KOPT-K1 (cell line): ENCODE results near the gene SCARF2.

Experiments
- H3K27ac ChIP-seq: fragments of 200-600 bp; sonication (generic); 2 replicates; pipeline ENCODE4 v1.5.1; 2016; ENCODE audit warnings: antibody characterized with exemption, mild to moderate bottlenecking, low read depth, low read length; ENCODE audit not compliant: poor library complexity, severe bottlenecking
- H3K36me3 ChIP-seq: fragments of 200-600 bp; sonication (generic); 2 replicates; pipeline ENCODE4 v1.5.1; 2017; ENCODE audit warnings: antibody characterized with exemption, mild to moderate bottlenecking, low read length, moderate library complexity; ENCODE audit not compliant: insufficient read depth
- H3K9me3 ChIP-seq: fragments of 200-600 bp; sonication (generic); 2 replicates; pipeline ENCODE4 v1.5.1; 2017; ENCODE audit warnings: antibody characterized with exemption, low read length, mild to moderate bottlenecking; ENCODE audit not compliant: insufficient read depth, poor library complexity, severe bottlenecking

The SCARF2 gene

GRCh38 chr22:20469110-20469868 is 31.7 kb upstream of the SCARF2 start:
- H3K36me3 ChIP-seq: peaks cover 17% of the 10 kb centered on the region; the same call in 1 of the 2 replicates
- H3K9me3 ChIP-seq: no peaks in the 10 kb centered on the region
- no peak overlapping the region for H3K27ac ChIP-seq

GRCh38 chr22:20466659-20467379 is 29.2 kb upstream of the SCARF2 start:
- H3K9me3 ChIP-seq: no peaks in the 10 kb centered on the region
- peaks cover 17% of the 10 kb centered on the region; the same call in 1 of the 2 replicates for H3K36me3 ChIP-seq
- H3K27ac ChIP-seq: no peak overlapping the region

DNA sequence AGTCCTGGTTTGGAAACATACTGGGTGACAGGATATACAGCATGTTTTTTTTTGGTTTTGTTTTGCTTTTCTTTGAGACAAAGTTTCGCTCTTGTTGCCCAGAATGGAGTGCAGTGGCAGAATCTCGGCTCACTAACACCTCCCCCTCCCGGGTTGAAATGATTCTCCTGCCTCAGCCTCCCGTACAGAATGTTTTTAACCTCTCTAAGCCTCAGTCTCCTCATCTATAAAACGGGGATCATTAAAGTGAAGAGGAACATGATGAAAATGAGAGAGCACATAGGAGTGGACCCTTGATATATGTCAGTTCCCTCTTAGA is 28.1 kb upstream of the SCARF2 start:
- peaks cover 22% of the 10 kb centered on the region for H3K36me3 ChIP-seq
- no peak overlapping the region for H3K27ac ChIP-seq
- H3K9me3 ChIP-seq: no peaks in the 10 kb centered on the region

DNA sequence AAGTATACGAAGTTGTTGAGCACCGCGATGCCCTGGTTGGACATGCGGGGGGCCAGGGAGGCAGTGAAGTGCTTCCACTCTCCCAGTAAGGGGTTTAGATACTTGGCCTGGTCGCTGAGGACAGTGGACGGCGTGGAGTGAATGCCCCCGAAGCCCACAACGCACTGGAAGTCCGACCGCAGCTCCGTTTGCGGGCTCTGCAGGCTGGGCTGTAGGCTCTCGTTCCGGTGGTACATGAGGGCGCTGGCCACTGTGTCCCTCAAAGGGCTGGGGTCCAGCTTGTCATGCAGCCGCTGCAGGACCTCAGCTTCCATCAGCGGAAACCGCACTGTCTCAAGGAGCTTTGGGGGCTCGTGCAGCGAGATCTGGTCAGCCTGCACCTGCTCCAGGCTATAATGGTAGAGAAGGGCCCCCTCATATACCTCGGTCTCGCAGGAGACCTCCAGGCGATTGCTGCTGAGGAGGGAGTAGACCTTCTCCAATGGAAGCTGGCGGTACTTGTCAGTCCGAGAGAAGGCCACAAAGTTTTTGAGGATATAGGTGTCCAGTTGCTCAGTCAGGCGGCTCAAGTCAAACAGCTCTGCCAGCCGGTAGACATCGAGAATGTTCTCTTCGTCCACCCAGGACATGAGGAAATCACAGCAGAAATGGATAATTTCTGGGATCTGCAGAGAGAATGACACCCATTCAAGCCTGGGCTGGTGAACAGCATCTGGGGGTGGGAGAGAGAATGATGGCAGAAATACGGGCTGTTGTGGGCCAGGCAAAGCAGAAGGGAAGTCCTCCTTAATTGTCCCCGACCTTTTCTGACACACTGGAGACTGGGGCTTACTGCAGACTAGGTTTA is 27.5 kb upstream of the SCARF2 start:
- no peaks in the 10 kb centered on the region for H3K9me3 ChIP-seq
- peaks cover 22% of the 10 kb centered on the region for H3K36me3 ChIP-seq

GRCh38 chr22:20464096-20464614 is 26.5 kb upstream of the SCARF2 start:
- H3K36me3 ChIP-seq: peaks cover 18% of the 10 kb centered on the region
- peak overlapping the region; percentile 71 for H3K27ac ChIP-seq
- no peaks in the 10 kb centered on the region for H3K9me3 ChIP-seq

More for the DNA sequence above, 27.5 kb upstream of the SCARF2 start:
- no peak overlapping the region for H3K27ac ChIP-seq

DNA sequence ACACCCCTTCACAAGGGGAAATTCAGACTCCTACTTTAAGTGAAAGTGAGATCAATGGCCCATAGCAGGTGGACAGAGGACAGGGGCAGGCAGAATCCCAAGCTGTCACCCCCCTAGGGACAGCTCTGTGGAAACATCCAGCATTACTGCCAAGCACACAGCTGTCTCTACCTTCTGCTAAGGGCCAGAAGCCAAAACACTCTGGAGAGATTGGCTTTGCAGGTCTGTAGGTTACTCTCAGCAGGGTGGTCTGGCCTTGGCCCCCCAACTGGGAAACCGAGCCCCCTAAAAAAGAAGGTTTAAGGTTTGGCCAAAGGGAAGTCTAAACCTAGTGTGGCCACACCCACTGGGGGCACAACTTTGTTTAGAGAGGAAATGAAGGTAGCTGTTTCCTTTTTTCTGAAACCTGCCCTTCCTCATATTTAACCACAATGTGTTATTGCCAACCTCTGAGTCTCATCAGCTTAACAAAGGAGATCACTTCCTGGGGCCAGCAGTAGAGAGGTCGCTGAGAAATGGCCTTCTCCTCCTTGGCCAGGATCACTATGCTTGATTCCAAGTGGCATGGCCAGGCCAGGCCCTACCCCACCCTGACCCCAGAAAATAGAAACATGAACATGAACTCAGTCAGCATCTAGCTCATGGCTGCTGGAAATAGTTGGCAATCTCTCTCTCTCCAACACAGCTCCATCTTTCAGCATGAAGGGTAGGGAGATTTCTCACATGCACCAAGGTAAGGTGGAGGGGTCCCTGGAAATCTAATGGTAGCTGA is 25.9 kb upstream of the SCARF2 start:
- H3K27ac ChIP-seq: peak overlapping the region; percentile 71
- H3K9me3 ChIP-seq: no peaks in the 10 kb centered on the region
- H3K36me3 ChIP-seq: peaks cover 14% of the 10 kb centered on the region

GRCh38 chr22:20459862-20460261 is 22.2 kb upstream of the SCARF2 start:
- H3K9me3 ChIP-seq: no peaks in the 10 kb centered on the region
- H3K36me3 ChIP-seq: peaks cover 32% of the 10 kb centered on the region
- no peak overlapping the region for H3K27ac ChIP-seq

GRCh38 chr22:20459152-20459542 is 21.5 kb upstream of the SCARF2 start:
- Histone ChIP-seq H3K27ac (no peak overlapping the region), H3K9me3 (no peaks in the 10 kb centered on the region), H3K36me3 (peaks cover 27% of the 10 kb centered on the region)

DNA sequence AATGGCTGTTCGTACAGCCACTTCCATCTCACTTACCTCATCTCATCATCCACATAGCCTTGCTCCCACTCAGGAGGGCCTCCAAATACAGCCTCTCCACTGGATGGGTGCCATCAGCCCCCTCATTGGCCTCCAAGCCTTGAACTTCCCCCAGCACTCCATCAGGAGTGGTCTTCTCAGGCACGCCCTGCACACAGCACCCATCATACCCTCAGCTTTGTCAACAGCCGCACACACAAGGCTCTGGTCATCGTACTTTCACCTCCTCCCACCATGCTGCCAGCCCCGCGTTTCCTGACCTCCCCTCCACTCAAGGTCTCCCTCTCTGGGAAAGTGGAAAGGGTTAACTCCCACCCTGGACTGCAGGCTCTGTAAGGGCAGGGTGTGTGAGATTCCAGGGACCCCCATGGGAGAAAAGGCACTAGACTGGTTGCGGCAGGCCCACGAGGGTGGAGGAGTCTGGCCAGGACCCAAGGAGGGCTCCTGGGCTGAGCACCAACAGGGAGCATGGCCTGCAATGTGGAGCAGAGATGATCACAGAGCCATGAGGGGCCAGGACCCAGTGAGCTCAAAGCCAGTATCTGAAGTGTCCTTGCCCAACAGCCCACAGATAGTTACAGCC is 21.0 kb upstream of the SCARF2 start:
- H3K9me3 ChIP-seq: no peaks in the 10 kb centered on the region
- peaks cover 27% of the 10 kb centered on the region for H3K36me3 ChIP-seq
- H3K27ac ChIP-seq: no peak overlapping the region

- H3K36me3 ChIP-seq: peaks cover 27% of the 10 kb centered on the region
- no peak overlapping the region for H3K27ac ChIP-seq
- H3K9me3 ChIP-seq: no peaks in the 10 kb centered on the region
Observed at GRCh38 chr22:20457506-20458240, 20.0 kb upstream of the SCARF2 start.

GRCh38 chr22:20456722-20457076 is 19.1 kb upstream of the SCARF2 start:
- Histone ChIP-seq H3K9me3 (no peaks in the 10 kb centered on the region), H3K27ac (no peak overlapping the region), H3K36me3 (peaks cover 28% of the 10 kb centered on the region)

DNA sequence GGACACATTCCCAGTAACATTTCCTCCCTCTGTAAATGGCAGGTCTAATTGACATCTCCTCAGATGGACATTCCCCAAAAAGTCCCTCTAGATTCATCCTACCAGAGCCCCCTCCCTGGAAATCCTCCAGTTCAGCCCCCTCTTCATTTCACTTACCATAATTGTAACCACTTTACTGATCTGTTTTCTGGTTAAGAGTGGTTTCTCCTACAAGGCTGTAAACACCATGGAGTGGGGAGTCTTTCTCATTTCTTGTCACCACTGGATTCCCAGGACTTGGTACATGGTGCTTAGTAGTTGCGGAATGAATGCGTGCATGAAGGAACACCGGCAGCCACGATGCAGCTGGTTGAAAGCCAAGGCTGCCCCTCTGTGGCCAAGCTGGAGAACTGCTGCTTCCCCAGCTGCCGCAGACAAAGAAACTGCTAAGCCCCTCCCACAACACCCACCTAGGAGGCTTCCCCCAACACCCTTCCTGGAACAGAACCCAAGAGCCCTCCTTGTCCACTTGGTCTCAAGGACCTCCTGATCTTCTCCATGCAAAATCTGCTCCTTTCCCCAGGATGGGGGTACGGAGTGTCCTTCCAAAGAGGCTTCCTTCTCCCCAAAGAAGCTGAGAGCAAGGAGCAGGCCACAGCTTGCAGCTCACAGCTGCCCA is 18.6 kb upstream of the SCARF2 start:
- Histone ChIP-seq H3K36me3 (peaks cover 33% of the 10 kb centered on the region), H3K27ac (no peak overlapping the region), H3K9me3 (no peaks in the 10 kb centered on the region)

DNA sequence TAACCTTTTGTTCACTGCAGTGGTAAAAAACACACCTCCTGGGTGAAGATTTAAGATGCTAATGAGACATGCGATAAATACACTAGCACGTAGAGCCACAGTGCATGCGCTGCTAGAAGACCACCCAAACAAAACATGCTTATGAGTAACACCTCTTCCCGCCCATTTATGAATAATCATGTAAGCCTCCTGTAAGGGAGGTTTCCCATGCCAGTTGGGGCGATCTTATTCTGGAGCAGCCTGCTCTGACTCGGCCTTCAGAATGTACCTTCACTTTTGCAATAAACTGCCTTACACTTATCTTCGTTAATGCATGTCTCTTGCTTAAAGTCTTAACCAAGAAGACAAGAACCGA is 18.1 kb upstream of the SCARF2 start:
- no peaks in the 10 kb centered on the region for H3K9me3 ChIP-seq
- peaks cover 30% of the 10 kb centered on the region; the same call in 1 of the 2 replicates for H3K36me3 ChIP-seq
- H3K27ac ChIP-seq: no peak overlapping the region
